ENCODE data around the gene COL8A1.

COL8A1 gene

DNA sequence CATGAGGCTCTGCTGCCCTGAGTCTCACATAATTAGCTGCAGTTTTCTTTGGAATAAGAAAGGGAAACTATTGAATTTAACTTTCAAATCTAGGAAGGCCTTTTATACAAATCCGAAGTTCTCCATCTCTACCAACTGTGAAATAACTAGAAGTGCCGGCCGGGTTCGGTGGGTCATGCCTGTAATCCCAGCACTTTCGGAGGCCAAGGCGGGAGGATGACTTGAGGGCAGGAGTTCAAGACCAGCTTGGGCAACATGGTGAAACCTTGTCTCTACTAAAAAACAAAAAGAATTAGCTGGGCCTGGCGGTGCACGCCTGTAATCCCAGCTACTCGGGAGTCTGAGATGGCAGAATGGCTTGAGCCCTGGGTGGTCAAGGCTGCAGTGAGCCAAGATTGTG lies 43.6 kb downstream of the COL8A1 start:
- H3K27ac ChIP-seq = peak overlapping the region in 1 of 2 donors; percentile 18
- no peak overlapping the region for H3K4me3 ChIP-seq
- TF ChIP-seq, protein P1, sequence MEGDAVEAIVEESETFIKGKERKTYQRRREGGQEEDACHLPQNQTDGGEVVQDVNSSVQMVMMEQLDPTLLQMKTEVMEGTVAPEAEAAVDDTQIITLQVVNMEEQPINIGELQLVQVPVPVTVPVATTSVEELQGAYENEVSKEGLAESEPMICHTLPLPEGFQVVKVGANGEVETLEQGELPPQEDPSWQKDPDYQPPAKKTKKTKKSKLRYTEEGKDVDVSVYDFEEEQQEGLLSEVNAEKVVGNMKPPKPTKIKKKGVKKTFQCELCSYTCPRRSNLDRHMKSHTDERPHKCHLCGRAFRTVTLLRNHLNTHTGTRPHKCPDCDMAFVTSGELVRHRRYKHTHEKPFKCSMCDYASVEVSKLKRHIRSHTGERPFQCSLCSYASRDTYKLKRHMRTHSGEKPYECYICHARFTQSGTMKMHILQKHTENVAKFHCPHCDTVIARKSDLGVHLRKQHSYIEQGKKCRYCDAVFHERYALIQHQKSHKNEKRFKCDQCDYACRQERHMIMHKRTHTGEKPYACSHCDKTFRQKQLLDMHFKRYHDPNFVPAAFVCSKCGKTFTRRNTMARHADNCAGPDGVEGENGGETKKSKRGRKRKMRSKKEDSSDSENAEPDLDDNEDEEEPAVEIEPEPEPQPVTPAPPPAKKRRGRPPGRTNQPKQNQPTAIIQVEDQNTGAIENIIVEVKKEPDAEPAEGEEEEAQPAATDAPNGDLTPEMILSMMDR (IDR thresholded peaks at IDR 0.05) = no peak
- DNase-seq (ENCODE audit: low spot score) = no peak

DNA sequence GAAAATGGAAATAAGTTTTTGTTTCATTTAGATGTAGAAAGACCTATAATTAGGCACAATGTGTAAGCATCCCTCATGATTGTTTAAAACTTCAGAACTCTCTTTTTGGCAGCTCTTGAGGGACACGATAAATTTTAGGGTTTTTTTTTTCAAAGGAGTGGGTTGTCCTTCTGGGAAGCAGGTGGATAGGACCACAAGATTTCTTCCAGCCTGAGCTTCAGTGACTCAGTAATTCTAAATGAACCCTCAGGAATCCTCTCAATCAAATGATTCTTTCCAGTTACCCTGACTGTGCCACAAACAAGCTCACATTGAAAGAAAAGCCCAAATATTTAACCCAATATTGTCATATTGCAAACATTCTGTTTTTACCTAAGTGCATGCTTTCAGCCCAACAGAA lies 45.1 kb downstream of the COL8A1 start:
- DNase-seq (ENCODE audit: low spot score) = no peak

DNA sequence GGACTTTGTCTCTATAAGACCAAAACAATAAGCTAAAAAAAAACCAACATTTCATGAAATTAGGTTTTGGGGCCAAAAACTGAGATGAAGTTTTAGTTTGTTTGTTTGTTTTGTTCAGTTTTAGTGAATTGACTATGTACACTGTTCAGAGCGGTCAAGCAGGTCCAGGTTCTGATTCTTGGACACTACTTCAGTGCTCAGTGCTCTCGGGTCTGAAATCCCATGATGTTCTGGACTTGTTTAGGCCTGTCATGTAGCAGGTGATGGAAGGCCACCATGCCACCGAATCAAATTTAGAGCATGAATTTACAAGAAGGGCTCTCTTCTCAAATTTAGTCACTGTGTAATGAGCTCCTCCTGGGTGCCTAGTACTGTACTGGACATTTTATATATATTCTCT lies 45.5 kb downstream of the COL8A1 start:
- Histone ChIP-seq H3K27ac (peak overlapping the region; percentile 30 to 64), H3K4me3 (no peak overlapping the region)
- DNase-seq (ENCODE audit: low spot score) = no peak
- TF ChIP-seq, protein P1 (IDR thresholded peaks at IDR 0.05) = no peak

More for the DNA sequence above, 45.1 kb downstream of the COL8A1 start:
- TF ChIP-seq, protein P1 (IDR thresholded peaks at IDR 0.05) = no peak
- Histone ChIP-seq H3K4me3 (no peak overlapping the region), H3K27ac (peak overlapping the region; percentile 30 to 64)

DNA sequence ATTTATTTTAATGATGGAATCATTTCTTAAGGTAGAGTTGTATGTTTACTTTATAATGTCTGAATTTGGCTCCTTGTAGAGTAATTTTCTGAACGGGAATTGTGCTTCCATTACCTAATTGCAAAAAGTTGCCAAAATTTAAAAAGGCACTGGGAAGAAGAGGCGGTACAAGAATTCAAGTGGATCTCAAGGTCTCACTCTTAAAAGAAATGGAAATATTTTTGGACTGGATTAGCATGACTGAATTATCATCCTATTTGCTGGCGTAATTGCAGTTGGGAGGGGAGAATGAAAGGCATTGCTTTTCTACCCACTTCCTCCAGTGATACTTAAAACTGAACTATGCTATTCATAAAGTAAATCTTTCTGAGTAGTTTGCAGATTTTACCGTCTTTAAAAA lies 46.2 kb downstream of the COL8A1 start:
- peak overlapping the region; percentile 30 to 64 for H3K27ac ChIP-seq
- H3K4me3 ChIP-seq = no peak overlapping the region
- TF ChIP-seq, protein P1 (IDR thresholded peaks at IDR 0.05) = no peak
- no peak for DNase-seq (ENCODE audit: low spot score)

DNA sequence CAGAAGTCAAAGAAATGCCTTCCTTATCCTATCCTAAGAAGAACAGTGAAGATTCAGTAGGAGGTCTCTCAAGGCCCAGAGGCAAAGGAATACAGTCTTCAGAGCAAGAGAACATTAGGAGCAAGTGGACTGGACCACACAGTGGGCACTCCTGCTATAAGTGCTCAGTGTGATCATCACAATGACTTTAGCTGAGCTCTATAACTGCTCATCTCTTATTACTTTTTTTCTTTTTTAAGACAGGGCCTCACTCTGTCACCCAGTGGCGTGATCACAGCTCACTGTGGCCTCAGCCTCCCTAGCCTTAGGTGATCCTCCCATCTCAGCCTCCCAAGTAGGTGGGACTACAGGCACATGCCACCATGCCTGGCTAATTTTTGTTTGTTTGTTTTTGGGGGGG lies 48.1 kb downstream of the COL8A1 start:
- no peak for DNase-seq (ENCODE audit: low spot score)
- TF ChIP-seq, protein P1 (IDR thresholded peaks at IDR 0.05) = no peak
- no peak overlapping the region for H3K4me3 ChIP-seq
- no peak overlapping the region for H3K27ac ChIP-seq

DNA sequence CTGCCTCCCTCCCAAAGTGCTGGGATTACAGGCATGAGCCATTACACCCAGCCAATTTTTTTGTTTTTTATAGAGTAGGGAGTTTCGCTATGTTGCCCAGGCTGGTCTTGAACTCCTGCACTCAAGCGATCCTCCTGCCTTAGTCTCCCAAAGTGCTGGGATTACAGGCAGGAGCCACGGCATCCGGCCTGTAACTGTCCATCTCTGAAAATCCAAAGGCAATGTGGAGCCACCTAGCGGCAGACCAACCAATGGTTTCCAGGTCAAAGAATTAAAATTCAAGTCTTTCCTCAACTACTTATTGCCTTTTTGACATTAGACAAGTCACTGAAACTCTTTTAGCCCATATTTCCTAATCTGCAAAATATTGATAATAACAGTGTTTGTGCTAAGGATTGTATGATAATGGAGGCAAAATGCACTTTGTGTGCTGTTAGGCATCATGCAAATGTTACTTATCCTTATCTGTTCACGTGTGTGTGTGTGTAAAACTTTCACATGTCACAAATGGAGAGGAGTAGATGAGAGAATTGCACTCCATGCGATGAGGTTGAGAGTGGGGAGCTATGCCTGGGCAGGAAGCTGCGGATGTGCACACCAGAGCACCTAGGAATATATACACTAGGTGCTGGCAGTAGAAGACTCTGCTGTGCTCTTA lies 48.7 kb downstream of the COL8A1 start:
- TF ChIP-seq, protein P1 (IDR thresholded peaks at IDR 0.05) = peak; percentile 42
- no peak for DNase-seq (ENCODE audit: low spot score)
- no peak overlapping the region for H3K27ac ChIP-seq
- H3K4me3 ChIP-seq = no peak overlapping the region

DNA sequence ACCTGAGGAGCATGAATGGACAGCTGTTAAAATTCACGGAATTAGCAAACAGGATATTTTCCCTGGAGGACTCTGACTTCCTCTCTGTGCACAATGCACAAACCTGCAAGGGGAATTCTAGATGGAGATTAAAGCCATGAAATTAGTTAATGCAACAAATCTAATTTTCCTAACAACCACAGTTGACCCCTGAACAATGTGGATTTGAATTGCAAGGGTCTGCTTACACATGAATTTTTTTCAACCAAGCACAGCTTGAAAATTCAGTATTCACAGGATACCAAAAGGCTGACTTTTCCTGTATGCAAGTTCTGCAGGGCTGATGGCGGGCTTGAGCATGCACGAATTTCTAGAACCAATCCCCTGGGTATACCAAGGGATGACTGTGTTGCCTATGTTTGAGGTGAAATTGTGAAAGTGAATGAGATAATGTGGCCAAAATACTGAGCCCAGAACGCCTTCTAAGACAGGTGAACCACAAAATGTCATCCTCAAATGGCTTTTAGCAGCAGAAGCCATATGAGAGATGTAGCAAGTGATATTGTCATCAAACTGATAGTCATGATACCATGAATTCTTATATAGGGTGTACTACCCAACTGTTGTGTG lies 52.5 kb downstream of the COL8A1 start:
- no peak for DNase-seq (ENCODE audit: low spot score)
- Histone ChIP-seq H3K4me3 (no peak overlapping the region), H3K27ac (no peak overlapping the region)
- TF ChIP-seq, protein P1 (IDR thresholded peaks at IDR 0.05) = no peak
